ENCODE measurements around the gene MACC1. TPM values are rescaled to one million over a fixed set of nuclear protein-coding genes. Genes with fewer than 3 reads are reported as not detected.
A peak's percentile ranks its signal among the peaks of the same experiment; 100 is the strongest.

Gene MACC1
- total and polyA plus RNA-seq, 9 of the 15 experiments (the other 6 are each of a cell fraction or from before 2014, with no cell fraction given): 5.9 to 30.2 (median 10.4) TPM

- no peak for TF ChIP-seq SFPQ (IDR thresholded peaks at IDR 0.05; ENCODE audit: low read depth, low read length)
- no peak for TF ChIP-seq ZNF75A (CRISPR knock-in tag; IDR thresholded peaks at IDR 0.05)
- no peak; the same call in 1 of the 2 replicates for TF ChIP-seq CUX1 (CRISPR knock-in tag; IDR thresholded peaks at IDR 0.05)
- TF ChIP-seq STAG1 (CRISPR knock-in tag; IDR thresholded peaks at IDR 0.05; ENCODE audit: borderline replicate concordance): no peak
- no peak for TF ChIP-seq NR2F6 (CRISPR knock-in tag; IDR thresholded peaks at IDR 0.05)
- no peak for TF ChIP-seq SIX5 (IDR thresholded peaks at IDR 0.05; ENCODE audit: borderline replicate concordance in 1 of 2, insufficient read depth in 1 of 2, low read depth in 1 of 2, low read length in 2 of 2)
- peak; percentile 33; the same call in 1 of the 2 replicates for TF ChIP-seq MTA2 (IDR thresholded peaks at IDR 0.05; ENCODE audit: low read depth)
- TF ChIP-seq TBP (optimal IDR thresholded peaks at IDR 0.05; ENCODE audit: low read depth, low read length): peak; percentile 20
- TF ChIP-seq GTF2E2 (tag; IDR thresholded peaks at IDR 0.05): 0 out of 2 replicates have a peak, but pooled peaks have one; percentile 9
- TF ChIP-seq PCBP2 (IDR thresholded peaks at IDR 0.05; ENCODE audit: low read depth, low read length, poor library complexity, severe bottlenecking): no peak
- TF ChIP-seq WHSC1 (IDR thresholded peaks at IDR 0.05; ENCODE audit: low read length): no peak
- no peak for TF ChIP-seq MTA3 (IDR thresholded peaks at IDR 0.05; ENCODE audit: borderline replicate concordance)
- no peak for TF ChIP-seq RBBP5 (IDR thresholded peaks at IDR 0.05; ENCODE audit: borderline replicate concordance, insufficient read depth, low read length, poor library complexity, severe bottlenecking)
- peak; percentile 30; the same call in 1 of the 2 replicates for TF ChIP-seq FOXM1 (IDR thresholded peaks at IDR 0.05; ENCODE audit: low read depth)
- TF ChIP-seq FOXM1 (CRISPR knock-in tag; IDR thresholded peaks at IDR 0.05; ENCODE audit: low read depth): no peak
- TF ChIP-seq RFX7 (CRISPR knock-in tag; IDR thresholded peaks at IDR 0.05): no peak
- no peak for TF ChIP-seq ZNF77 (CRISPR knock-in tag; IDR thresholded peaks at IDR 0.05)
- no peak for TF ChIP-seq TFE3 (CRISPR knock-in tag; IDR thresholded peaks at IDR 0.05)
- TF ChIP-seq YY1 (IDR thresholded peaks at IDR 0.05; ENCODE audit: borderline replicate concordance in 1 of 3, control insufficient read depth in 1 of 3, extremely low read depth in 1 of 3, insufficient read depth in 3 of 3, insufficient read length in 1 of 3, insufficient replicate concordance in 2 of 3, low read depth in 1 of 3, low read length in 2 of 3): peak in 1 of 3 experiments; percentile 68
Measured at GRCh38 chr7:20238754-20239324, 21.7 kb upstream of the MACC1 start (continued).
